Measurements from ENCODE around the gene RSKR.

The RSKR gene

DNA sequence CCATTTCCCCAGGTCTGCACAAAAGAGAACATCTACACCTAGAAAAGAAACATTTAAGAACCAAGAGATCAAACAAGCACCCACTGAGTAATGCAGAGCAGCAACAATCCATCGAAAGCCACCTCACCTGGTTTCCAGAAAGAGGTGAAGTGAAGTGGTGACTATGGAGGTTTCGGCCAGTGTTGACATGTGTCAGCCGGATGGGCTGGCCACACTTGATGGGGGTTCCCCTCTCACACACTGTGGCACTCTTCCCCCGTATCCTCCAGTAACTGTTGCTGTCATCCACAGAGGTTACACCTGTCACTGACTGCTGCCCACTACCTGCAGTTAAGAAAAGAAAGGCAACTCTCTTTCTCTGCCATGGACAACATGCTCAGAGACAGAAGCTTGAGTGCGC lies 41.2 kb upstream of the RSKR start:
- H3K4me3 ChIP-seq (replicated peaks; ENCODE audit: low read depth, low read length): no peak overlapping the region
- TF ChIP-seq, protein P1, sequence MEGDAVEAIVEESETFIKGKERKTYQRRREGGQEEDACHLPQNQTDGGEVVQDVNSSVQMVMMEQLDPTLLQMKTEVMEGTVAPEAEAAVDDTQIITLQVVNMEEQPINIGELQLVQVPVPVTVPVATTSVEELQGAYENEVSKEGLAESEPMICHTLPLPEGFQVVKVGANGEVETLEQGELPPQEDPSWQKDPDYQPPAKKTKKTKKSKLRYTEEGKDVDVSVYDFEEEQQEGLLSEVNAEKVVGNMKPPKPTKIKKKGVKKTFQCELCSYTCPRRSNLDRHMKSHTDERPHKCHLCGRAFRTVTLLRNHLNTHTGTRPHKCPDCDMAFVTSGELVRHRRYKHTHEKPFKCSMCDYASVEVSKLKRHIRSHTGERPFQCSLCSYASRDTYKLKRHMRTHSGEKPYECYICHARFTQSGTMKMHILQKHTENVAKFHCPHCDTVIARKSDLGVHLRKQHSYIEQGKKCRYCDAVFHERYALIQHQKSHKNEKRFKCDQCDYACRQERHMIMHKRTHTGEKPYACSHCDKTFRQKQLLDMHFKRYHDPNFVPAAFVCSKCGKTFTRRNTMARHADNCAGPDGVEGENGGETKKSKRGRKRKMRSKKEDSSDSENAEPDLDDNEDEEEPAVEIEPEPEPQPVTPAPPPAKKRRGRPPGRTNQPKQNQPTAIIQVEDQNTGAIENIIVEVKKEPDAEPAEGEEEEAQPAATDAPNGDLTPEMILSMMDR (IDR thresholded peaks at IDR 0.05; ENCODE audit: low read depth, low read length, missing control alignments): no peak
- DNase-seq (ENCODE audit: extremely low read depth, low read depth): no peak

GRCh38 chr17:28648698-28649097 lies 34.7 kb upstream of the RSKR start:
- DNase-seq (ENCODE audit: extremely low read depth, low read depth): no peak
- H3K4me3 ChIP-seq (replicated peaks; ENCODE audit: low read depth, low read length): no peak overlapping the region
- TF ChIP-seq, protein P1 (IDR thresholded peaks at IDR 0.05; ENCODE audit: low read depth, low read length, missing control alignments): no peak

DNA sequence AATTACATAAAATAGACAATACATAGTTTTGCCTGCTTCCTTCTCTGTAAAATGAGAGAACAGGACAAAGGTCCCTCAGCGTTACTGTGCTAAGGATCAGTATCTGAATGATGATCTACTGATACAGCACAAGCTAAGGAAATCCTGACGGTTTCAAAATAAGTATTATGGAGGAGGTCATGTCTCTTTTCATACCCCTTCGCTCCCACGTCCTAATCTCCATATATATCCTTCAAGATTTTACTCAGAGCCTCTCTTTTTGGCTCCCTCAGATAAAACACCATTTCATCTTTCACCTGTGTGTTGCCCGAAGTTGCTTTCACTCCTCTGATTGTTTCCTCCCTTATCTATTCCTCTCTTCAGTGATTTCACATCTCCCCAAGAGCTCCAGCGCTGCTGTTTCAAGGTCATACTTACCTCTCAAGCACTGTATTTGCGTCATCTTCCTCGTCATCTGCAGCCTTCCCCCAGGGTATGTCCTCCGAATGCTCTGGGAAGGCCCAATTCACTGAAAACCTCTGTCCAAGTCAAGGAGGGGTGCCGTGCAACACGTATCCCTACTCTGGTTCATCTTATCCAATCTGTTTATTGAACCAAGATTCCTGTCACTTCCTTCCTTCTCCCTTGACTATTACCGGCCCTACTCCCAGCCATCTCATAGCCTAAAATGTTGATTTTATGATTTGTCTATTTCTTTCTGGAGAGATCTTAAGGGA lies 32.2 kb upstream of the RSKR start:
- no peak for DNase-seq (ENCODE audit: extremely low read depth, low read depth)
- no peak overlapping the region for H3K4me3 ChIP-seq (replicated peaks; ENCODE audit: low read depth, low read length)
- TF ChIP-seq, protein P1 (IDR thresholded peaks at IDR 0.05; ENCODE audit: low read depth, low read length, missing control alignments): no peak

- TF ChIP-seq, protein P1 (IDR thresholded peaks at IDR 0.05; ENCODE audit: low read depth, low read length, missing control alignments): no peak
- no peak for DNase-seq (ENCODE audit: extremely low read depth, low read depth)
- peak overlapping the region; percentile 93 for H3K4me3 ChIP-seq (replicated peaks; ENCODE audit: low read depth, low read length)
These were observed 31.6 kb upstream of the RSKR start for GRCh38 chr17:28645576-28645939.

DNA sequence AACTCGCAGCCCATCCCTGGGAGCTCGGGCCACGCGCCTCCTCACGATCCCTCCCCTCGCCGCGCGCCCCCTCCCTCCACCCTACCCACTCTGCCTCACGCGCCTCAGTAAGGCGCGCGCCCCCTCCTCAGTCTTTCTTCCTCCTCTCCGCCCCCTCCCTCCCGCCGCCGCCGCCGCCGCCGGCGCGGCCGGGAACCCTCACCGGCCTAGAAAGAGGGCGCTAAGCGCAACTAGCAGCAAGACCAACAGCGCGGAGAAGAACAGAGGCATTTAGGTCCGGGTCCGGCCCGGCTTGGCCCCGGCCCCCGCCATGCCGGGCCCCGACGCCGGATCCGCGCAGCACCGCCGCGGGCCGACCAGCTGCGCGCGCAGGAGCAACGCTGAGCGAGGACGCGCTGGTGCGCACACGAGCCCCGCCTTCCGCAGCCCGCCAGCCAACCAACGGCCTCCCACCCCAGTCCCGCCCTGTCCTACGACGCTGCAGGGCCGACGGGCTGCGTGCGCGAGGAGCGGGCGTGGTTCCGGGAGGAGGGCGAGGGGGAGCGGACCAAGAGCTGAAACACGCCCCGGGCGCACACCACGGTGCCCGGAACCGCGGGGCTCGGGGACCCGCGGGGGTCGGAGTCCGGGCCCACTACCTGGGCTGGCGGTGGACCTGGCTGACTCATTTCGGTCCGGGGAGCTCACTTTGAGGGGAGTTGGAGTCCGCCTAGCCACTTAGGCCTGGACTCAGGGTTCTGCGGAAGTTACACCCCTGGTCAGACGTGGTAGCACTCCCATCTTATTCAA lies 31.0 kb upstream of the RSKR start, which contains the start of gene BLTP2:
Gene BLTP2 (minus strand): TSS at position 372 of the 789 bp plus-strand sequence. CDS start 102 bp downstream, at position 270.
- H3K4me3 ChIP-seq (replicated peaks; ENCODE audit: low read depth, low read length): peak within 1 kb of the TSS; percentile 93
- TF ChIP-seq, protein P1 (IDR thresholded peaks at IDR 0.05; ENCODE audit: low read depth, low read length, missing control alignments): no peak

DNA sequence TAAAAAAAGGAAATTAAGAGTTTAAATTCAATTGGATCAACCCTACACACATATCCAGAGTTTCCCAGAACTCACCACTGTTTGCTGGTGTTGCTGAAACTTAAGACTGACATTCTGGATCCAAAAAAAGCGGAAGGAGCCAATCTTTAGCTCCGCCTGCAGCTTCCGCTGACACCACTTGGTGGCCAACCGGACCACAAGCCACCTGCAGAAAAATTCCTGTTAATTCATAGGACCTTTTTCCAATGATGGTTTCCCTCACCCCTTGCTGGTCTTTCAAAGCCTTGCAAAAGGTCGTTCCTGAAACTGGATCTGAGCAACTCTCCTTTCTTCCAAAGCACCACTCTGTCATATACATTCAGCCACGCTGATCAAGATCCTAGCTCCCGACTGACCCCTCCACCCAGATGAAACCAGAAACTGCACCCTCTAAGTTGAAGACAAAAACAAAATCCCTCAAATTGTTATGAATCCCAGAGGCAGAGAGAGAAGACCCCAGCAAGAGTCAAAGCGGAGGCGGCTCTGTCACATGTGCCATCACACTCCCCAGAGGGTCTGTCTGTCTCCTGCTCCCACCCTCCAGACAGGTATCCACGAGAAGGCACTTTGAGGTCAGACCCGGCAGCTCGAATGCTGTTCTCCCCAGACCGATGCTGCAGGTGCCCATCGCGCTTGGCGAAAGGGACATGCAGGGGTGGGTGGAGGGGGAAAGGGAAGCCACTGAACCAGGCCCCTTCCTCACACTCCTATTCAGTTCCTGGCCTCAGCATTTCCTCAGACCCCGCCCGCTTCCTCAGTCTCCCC lies 30.2 kb upstream of the RSKR start:
- TF ChIP-seq, protein P1 (IDR thresholded peaks at IDR 0.05; ENCODE audit: low read depth, low read length, missing control alignments): peak; percentile 38
- peak overlapping the region; percentile 93 for H3K4me3 ChIP-seq (replicated peaks; ENCODE audit: low read depth, low read length)
- no peak for DNase-seq (ENCODE audit: extremely low read depth, low read depth)

More for the DNA sequence above, 31.0 kb upstream of the RSKR start, which contains the start of gene BLTP2:
- DNase-seq (ENCODE audit: extremely low read depth, low read depth): peak; percentile 64
